Measurements from ENCODE around the gene CLDN6. TPM values are rescaled to one million over a fixed set of nuclear protein-coding genes. Genes with fewer than 3 reads are reported as not detected.

The CLDN6 gene
- total RNA-seq, 3 donors from 2014 or later (not counting 1 experiment from before 2014, with no cell fraction given): not detected

DNA sequence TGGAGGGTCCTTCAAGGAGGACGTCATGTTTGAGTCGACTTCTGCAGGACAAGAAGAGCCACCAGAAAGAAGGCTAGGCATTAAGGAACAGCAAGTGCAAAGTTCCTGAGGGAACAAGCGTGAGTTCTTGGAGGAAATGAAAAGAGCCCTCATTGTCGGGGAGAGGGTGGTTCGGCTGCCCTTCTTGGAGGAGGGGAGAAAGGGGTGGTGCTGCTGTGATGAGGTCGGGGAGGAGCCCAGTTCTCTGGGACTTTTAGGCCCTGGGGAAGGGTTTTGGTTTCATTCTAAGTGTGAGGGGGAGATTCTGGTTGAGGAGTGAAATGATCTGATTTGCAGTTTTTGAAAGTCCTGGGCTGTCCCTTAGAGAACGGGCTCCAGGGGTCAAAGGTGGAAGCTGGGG, 14.6 kb upstream of the CLDN6 start:
- Histone ChIP-seq H3K27me3 (ENCODE audit: control insufficient read depth, insufficient read depth, low read length) (peaks cover 55% of the 10 kb centered on the region), H3K27ac (ENCODE audit: low read length) (no peak overlapping the region), H3K9me3 (ENCODE audit: control insufficient read depth, insufficient read depth, low read length) (no peaks in the 10 kb centered on the region), H3K4me3 (ENCODE audit: low read length) (no peak overlapping the region), H3K36me3 (ENCODE audit: control insufficient read depth, insufficient read depth, low read length) (no peaks in the 10 kb centered on the region), H3K4me1 (ENCODE audit: control insufficient read depth, insufficient read depth, low read length) (peaks cover 36% of the 10 kb centered on the region)
- peaks cover 42 to 59% of the 10 kb centered on the region in 2 donors for H3K27me3 Mint-ChIP-seq (ENCODE audit: low read depth in 2 of 2)
- no peaks in the 10 kb centered on the region for H3K9me3 Mint-ChIP-seq
- intact Hi-C loops (cut with micrococcal nuclease): no loop called here
- H3K4me1 Mint-ChIP-seq: peaks cover 6 to 40% of the 10 kb centered on the region in 2 donors
- no peak overlapping the region for H3K4me3 Mint-ChIP-seq
- no peaks in the 10 kb centered on the region for H3K36me3 Mint-ChIP-seq
- DNase-seq (no peak), ATAC-seq (no peak)
- no peak overlapping the region for H3K27ac Mint-ChIP-seq
- TF ChIP-seq, protein P1, sequence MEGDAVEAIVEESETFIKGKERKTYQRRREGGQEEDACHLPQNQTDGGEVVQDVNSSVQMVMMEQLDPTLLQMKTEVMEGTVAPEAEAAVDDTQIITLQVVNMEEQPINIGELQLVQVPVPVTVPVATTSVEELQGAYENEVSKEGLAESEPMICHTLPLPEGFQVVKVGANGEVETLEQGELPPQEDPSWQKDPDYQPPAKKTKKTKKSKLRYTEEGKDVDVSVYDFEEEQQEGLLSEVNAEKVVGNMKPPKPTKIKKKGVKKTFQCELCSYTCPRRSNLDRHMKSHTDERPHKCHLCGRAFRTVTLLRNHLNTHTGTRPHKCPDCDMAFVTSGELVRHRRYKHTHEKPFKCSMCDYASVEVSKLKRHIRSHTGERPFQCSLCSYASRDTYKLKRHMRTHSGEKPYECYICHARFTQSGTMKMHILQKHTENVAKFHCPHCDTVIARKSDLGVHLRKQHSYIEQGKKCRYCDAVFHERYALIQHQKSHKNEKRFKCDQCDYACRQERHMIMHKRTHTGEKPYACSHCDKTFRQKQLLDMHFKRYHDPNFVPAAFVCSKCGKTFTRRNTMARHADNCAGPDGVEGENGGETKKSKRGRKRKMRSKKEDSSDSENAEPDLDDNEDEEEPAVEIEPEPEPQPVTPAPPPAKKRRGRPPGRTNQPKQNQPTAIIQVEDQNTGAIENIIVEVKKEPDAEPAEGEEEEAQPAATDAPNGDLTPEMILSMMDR (IDR thresholded peaks at IDR 0.05): no peak
- WGBS (ENCODE audit: insufficient coverage): 36% methylated on average over 7 of the region's 7 CpGs

DNA sequence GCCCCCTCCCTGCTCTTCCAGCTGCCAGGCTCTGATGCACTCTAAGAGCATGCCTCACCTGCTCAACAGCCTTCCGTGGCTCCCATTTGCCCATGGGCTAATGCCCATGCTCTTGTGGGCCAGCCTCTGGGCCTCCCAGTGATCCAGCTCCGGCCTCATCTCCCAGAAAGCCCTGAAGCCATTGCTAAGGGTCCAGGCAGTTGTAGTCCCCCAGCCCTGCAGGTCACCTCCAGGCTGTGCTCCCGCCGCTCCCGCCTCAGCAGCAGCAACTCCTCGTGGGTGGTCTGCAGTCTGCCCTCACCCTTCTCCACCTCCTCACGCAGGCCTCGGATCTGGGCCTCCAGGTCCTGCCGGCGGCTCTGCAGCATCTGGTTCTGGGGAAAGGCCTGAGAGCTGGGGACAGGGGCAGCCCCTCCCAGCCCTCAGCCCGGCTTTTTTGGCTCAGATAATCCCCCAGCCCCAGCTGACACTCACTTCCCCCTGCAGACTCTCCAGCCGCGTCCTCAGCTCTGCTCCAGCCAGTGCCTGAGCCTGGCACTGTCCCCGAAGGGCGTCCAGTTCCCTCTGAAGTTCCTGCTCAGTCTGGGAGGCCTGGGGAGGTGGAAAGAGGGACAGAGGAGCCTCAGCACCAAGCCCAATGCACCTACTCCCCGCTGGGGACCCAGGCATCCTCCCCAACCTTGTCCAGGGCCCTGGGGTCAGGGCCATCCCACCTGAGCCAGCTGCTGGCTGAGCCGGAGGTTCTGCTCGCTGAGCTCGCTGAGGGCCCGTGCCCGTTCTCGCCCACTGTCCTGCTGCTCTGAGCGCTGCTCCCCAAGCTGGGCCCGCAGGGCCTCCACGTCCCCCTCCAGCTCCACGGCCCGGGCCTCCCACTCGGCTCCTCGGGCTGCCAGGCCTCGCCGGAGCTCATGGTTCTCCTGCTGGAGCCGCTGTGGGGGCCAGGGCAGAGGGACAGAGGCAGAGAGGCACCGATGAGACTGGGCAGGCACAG, 12.5 kb upstream of the CLDN6 start:
- H3K27ac Mint-ChIP-seq: no peak overlapping the region
- H3K27me3 Mint-ChIP-seq (ENCODE audit: low read depth in 2 of 2): peaks cover 35 to 48% of the 10 kb centered on the region in 2 donors
- Histone ChIP-seq H3K4me3 (ENCODE audit: low read length) (no peak overlapping the region), H3K9me3 (ENCODE audit: control insufficient read depth, insufficient read depth, low read length) (no peaks in the 10 kb centered on the region), H3K27me3 (ENCODE audit: control insufficient read depth, insufficient read depth, low read length) (peaks cover 37% of the 10 kb centered on the region), H3K36me3 (ENCODE audit: control insufficient read depth, insufficient read depth, low read length) (peaks cover 15% of the 10 kb centered on the region), H3K27ac (ENCODE audit: low read length) (no peak overlapping the region), H3K4me1 (ENCODE audit: control insufficient read depth, insufficient read depth, low read length) (peaks cover 24% of the 10 kb centered on the region)
- TF ChIP-seq, protein P1 (IDR thresholded peaks at IDR 0.05): no peak
- WGBS (ENCODE audit: insufficient coverage): 80% methylated on average over 33 of the region's 33 CpGs
- intact Hi-C loops (cut with micrococcal nuclease): no loop called here
- H3K9me3 Mint-ChIP-seq: no peaks in the 10 kb centered on the region
- H3K4me3 Mint-ChIP-seq: no peak overlapping the region
- peaks cover 6 to 36% of the 10 kb centered on the region in 2 donors for H3K4me1 Mint-ChIP-seq
- no peaks in the 10 kb centered on the region for H3K36me3 Mint-ChIP-seq
- ATAC-seq: no peak
- no peak for DNase-seq

DNA sequence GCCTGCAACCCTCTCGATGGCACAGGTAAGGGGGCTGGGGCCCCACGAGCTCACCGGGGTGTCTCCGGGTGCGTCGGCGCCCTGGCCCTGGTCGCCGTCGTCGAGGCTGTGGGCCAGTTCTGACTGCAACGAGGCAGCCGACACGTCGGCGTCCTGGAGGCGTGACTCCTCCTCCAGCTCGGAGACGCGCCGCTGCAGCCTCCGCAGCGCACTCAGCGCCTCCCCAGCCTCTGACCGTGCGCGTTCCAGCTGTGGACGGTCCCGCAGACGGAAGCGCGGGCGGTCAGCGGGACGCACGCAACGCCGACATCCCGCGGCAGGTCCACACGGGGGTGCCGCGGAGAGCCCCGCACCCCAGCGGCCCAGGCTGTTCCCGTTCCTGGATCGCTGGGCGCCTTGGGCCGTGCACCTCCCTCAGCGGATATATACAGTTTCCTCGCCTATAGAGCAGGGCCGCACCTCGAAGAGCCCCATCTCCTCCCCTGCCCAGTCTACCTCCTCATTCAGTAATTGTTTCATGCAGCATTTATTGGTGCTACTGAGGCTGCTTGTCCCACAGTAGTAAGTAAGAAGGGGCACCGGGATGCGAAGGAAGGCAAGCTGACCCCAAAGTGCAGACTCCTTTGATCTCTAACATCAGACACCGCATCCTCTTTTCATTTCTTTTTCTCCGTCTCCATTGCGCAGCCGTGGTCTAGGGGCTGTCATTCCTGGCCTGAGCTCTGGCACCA, 11.7 kb upstream of the CLDN6 start:
- Histone ChIP-seq H3K9me3 (ENCODE audit: control insufficient read depth, insufficient read depth, low read length) (no peaks in the 10 kb centered on the region), H3K4me3 (ENCODE audit: low read length) (no peak overlapping the region), H3K36me3 (ENCODE audit: control insufficient read depth, insufficient read depth, low read length) (peaks cover 15% of the 10 kb centered on the region), H3K27ac (ENCODE audit: low read length) (no peak overlapping the region), H3K27me3 (ENCODE audit: control insufficient read depth, insufficient read depth, low read length) (peaks cover 32% of the 10 kb centered on the region), H3K4me1 (ENCODE audit: control insufficient read depth, insufficient read depth, low read length) (peaks cover 28% of the 10 kb centered on the region)
- intact Hi-C loops (cut with micrococcal nuclease): loop anchor here (2.0 kb wide), 1 partner anchor 25 kb away; no protein-coding TSS in a partner anchor
- 9% methylated on average over 59 of the region's 59 CpGs for WGBS (ENCODE audit: insufficient coverage)
- DNase-seq (peak in 1 of 2 donors; percentile 66), ATAC-seq (no peak)
- Mint-ChIP-seq H3K27ac (no peak overlapping the region), H3K27me3 (ENCODE audit: low read depth in 2 of 2) (peaks cover 32 to 43% of the 10 kb centered on the region in 2 donors), H3K4me3 (peak overlapping the region; percentile 21), H3K36me3 (no peaks in the 10 kb centered on the region), H3K4me1 (peaks cover 6 to 36% of the 10 kb centered on the region in 2 donors), H3K9me3 (no peaks in the 10 kb centered on the region)
- TF ChIP-seq, protein P1 (IDR thresholded peaks at IDR 0.05): no peak
